CD4-positive, alpha-beta T cell treated with Interleukin-15 for 1 hour (primary cell): ENCODE data around the gene NR2C2.

ENCODE experiments used
- DNase-seq: peaks from one replicate; pipeline ENCODE4 v3.0.0-alpha.2; 2020

Gene NR2C2

GRCh38 chr3:15032650-15033049 lies 85.3 kb downstream of the NR2C2 start:
- DNase-seq = no peak

DNA sequence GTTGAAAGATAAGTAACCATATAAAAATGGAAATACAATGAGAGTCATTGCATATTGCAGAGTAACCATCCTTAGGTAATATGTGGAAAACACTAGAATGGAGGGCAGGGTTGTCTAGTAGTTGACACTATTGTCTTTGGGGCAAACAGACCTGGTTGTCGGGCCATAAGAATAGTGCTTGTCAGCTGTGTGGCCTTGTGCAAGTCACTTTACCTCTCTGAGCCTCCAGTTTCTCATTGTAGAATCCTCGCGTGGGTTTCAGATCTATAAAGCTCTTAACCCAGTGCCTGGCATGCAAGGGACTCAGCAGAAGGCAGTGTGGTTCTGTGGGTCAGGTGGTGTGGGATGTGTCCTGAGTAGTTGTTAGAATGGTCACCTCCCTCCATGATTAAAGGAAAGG lies 85.7 kb downstream of the NR2C2 start:
- DNase-seq = no peak

- DNase-seq = no peak
Observed at GRCh38 chr3:15038306-15038705, 90.9 kb downstream of the NR2C2 start.

DNA sequence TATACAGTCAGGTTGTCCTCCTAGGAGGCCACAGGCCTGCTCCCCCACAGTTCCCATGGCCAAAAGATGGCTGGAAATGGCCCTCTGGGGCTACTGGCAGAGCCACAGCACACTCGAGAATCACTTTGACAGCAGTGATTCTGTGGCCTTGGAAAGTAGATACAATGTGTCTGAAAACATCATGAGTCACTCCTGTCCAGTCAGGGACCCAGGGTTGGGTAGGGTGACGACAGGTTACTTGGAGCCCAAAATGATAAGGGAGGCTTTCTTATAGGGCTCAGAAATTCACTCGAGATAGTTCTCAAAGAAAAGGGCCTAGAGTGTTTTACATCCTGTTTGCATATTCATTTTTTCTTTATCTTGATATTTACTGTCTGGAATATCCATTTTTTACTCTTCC lies 93.5 kb downstream of the NR2C2 start:
- no peak for DNase-seq

DNA sequence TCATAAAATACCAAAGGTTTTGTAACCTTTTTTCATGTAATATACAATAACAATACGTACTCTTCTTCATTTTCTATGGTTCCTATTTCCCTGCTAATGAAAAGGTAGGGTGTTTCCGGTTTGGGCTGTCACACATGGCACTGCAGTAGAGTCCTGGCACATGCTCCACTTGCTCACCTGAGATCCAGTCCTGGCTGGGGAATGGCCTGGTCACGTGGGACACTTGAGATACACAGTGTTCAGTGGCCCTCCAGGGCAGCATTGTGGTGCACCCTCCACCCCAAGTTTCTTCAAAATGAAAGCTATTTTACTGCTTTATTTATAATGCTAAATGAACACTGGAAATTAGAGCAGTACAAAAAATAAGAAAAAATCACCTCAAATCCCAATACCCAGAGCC lies 94.6 kb downstream of the NR2C2 start:
- no peak for DNase-seq

DNA sequence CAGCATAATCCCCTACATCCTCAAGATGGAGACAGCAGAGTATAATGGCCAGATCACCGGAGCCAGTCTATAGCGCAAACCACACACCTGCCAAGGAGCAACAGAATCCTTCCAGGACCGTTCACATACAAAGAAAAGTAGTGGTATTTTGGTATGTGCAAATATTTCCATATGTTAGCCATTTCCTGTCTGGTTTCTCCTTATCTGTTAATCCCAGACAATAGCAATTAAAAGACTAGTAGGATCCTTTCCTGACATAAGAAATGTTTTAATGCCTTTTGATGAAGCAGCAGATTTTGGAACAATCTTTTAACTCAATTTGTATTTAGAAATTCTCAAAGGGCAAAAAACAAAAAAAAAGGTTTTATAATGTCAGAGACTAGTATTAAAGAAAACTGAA lies 95.6 kb downstream of the NR2C2 start:
- no peak for DNase-seq

DNA sequence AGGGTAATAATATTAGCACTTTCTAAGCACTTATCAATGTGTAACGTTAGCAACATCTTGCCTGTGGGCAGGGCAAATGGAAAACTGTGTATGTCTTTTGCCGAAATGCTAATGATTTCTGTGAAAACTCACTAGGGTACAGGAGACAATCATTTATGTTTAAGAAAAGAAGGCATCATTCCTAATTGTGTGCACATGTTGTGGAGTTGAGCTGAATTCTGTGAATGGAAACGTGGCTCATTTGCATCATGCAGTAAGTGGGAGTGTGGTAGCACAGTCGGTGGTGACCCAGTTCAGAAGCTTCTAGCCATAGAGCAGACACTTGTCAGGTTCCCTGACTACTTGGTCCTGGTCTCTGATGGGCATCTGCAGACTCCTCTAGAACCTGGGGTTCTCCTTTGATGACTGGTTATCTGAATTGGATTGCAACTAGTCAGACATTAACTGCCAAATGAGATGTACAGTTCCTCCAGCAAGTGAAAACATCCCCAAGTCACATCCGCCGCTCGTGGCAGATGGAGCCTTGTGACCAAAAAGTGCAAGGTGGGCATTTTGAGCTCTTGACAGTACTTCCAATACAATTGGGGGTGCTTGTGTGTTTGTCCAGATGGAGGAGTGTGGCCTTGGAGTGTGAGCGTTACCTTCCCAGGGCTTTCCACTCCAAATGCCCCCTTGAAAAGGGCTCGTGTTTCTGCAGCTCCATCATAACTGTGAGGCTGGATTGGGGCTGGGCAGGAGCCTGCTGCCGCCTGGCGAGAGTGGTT lies 96.2 kb downstream of the NR2C2 start:
- DNase-seq = no peak

DNA sequence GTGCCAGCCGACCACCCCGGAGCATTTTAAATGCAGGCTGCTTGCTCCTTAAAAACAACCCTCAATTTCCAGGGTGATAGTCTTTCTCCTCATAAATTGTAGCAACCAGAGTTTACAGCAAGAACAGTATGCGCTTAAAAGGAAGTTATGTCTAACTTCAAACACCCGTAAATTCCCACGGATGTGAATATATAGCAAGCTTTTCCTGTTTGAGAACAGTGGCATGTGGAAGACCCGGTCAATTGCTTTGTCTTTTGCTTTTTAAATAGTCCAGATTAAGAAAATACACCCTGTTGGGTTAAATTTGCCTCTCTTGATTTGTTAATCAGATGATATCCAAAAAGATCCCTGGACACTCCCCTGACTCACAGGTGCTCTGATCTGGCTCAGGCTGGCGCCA lies 96.9 kb downstream of the NR2C2 start:
- DNase-seq = no peak

DNA sequence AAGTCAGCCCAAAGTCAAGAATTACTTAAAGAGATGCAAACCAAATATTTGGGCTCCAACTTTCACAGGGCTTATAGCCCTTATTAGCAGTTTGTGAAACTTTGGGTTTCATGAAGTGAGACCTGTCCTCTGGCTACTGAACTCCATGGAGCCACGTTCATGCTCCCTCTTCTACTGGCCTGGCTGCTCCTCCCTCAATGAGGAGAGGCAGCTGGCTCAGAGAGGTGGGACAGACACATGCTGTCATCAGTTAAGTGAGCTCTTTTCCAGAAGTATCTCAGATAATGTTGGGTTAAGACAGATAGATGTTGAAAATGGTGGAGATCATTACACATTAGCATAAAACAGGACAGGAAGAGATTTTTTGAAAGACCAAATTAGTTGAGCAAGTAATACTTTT lies 98.3 kb downstream of the NR2C2 start:
- no peak for DNase-seq

GRCh38 chr3:15049584-15049983 lies 102.2 kb downstream of the NR2C2 start:
- no peak for DNase-seq

DNA sequence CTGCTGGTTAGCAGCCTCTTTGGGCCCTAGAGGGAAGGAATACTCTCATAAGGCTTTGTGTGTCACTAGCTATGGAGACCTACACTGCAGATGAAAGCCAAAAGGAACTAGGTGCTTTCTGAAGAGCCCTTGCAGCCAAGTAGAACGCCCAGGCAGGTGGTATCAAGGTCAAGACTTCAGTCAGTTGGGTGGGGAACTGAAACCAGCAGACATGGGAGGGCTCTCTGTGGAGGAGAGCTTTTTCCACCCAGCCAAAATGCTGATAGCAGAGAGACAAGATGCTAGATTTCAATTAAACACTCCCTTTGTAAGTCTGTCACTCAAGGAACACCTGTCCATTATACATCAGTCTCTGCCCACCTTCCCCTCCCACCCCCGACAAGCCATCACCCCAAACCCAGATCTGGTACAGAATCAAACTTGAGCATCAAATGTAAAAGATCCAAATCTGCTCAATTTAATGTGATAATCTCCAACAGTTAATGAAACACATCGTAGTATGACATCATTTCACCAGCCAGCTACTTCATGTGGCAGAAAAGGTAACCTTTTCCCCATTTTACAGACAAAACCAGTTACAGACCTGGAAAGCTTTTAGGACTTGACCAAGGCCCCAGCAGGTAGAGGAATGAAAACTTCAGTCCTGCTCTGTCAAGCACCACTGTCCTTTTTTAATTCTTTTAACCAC lies 103.2 kb downstream of the NR2C2 start:
- DNase-seq = peak; percentile 49

GRCh38 chr3:15051531-15051930 lies 104.1 kb downstream of the NR2C2 start:
- peak; percentile 24 for DNase-seq

GRCh38 chr3:15052335-15053242 lies 105.2 kb downstream of the NR2C2 start:
- no peak for DNase-seq

DNA sequence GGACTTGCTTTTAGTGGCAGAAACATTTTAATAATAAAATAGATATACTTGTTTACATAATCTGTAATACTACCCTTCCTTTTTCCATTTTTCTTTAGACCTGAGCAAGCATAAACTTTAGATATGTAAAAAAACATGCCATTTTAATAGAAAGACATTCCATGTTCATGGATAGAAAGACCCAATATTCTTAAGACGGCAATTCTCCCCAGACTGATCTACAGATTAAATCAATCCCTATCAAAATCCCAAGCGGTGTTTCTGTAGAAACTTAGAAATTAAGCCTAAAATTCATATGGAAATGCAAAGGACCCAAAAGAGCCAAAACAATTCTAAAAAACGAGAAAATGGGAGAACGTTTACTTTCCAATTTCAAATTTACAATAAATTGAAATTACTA lies 106.2 kb downstream of the NR2C2 start:
- no peak for DNase-seq

DNA sequence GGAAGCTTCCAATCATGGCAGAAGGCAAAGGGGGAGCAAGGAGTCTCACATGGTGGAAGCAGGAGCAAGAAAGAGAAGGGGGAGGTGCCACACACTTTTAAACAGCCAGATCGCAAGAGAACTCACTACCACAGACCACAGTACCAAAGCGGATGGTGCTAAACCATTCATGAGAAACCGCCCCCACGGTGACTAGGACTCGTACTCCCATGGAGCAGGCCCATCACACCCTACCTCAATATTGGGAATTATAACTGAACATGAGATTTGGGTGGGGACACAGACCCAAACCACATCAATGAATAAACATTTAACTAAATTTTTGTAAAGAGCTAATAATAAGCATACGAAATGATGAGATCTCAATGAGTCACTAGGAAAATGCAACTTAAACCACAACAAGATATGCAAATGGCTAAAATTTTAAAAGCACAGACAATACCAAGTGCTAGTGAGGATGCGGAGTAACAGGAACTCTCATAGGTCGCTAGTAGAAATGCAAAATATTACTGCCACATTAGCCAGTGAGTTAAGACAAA lies 107.7 kb downstream of the NR2C2 start:
- peak; percentile 27 for DNase-seq

GRCh38 chr3:15056676-15057404 lies 109.5 kb downstream of the NR2C2 start:
- DNase-seq = no peak

- DNase-seq = no peak
Observed at GRCh38 chr3:15060029-15060428, 112.6 kb downstream of the NR2C2 start.

GRCh38 chr3:15063238-15063637 lies 115.9 kb downstream of the NR2C2 start:
- DNase-seq = no peak

DNA sequence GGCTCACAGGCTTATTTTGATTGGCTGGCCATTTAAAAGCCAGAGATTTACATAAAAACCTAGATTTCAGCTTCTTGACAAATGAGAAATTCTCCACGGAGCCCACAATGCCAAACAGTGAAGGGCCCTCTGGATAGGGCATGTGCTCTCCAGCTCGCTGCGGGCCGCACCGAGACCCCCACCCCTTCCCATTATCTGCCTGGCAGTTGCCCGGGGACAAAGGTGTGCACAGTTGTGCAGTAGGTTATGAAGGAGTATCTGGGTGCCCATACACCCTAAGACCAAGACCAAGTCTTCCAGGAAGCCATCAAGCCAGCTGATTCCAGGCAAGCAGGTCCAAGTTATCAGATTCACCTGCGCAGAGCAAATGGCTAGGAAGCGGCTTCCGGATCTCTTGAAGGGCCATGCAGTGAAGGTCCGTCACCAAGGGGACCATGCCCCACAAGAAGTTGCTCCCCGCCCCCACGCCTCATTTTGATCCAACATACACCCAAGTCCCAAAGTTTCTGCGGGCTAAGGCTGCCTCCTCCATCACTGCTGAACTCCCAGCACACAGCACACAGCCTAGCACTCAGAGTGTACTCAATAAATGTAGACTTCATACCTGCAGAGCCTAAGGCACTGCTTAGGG lies 116.4 kb downstream of the NR2C2 start:
- DNase-seq = no peak

DNA sequence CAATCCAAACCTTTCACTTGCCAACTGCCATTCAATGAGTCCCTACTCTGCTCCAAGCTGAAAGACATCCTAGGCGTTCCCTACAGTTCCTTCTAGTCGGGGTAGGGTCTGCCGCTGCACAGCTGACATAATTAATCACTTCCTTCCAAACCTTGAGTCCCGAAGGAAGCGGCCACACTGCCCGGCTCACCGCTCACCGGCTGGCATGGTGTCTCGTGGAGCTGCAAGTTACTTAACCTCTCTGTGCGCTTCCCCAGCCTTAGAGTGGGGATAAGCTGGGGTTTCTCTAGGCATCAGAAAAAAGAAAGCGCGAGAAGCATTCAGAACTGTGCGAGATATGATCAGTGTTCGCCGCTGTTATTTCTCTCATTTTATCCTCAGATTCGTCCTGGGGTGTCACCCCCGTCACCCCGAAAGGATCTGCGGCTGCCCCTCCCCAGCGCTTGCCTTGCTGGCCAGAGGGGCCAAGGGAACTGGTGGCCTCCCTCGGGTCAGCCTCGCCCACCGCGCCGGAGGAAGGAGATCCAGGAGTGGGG lies 117.0 kb downstream of the NR2C2 start:
- DNase-seq = no peak

DNA sequence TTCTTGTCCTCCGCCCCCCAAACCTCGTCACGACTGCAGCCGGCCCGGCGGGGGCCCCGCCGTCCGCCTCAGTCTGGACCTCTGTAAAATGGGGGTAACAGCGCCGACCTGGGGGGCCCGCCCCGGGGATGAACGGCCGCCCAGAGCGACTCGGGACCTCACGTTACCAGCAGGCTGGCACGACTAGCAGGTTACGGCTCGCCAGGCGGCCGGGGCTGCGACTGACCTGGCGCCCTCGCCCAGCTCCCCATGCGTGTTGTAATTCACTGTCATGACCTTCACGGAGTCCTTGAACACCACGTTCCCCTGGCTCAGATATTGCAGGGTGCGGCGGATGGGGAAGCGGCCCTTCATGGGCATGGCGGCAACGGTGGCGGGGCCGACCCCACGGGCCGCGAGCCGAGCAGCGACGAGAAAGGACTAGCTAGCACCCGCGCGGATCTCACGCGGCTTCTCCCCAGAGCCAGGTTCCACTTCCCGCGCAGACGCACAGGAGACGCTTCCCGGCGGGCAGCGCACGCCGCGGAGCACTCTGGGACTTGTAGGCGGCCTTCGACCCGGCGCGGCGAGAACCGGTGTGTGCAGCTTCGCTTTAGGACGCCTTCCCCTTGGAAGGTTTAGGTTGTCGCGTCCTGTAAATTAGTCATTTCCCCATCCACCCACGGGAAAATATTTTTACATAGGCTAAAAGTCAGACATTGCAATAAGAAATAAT lies 117.6 kb downstream of the NR2C2 start, which contains the start of gene MRPS25:
MRPS25 (minus strand) TSS at position 481 of the 715 bp plus-strand sequence; CDS start at position 360, 121 bp downstream.
- peak; percentile 89 for DNase-seq
